Measurements from ENCODE around the gene VTI1A.

GRCh38 chr10:112721080-112721698, 274.2 kb downstream of the VTI1A start:
- TF ChIP-seq CAMTA2 (CRISPR knock-in tag; conservative IDR thresholded peaks at IDR 0.05) (no peak), ZNF780A (CRISPR knock-in tag; IDR thresholded peaks at IDR 0.05) (no peak)
- TF ChIP-seq, protein P1, sequence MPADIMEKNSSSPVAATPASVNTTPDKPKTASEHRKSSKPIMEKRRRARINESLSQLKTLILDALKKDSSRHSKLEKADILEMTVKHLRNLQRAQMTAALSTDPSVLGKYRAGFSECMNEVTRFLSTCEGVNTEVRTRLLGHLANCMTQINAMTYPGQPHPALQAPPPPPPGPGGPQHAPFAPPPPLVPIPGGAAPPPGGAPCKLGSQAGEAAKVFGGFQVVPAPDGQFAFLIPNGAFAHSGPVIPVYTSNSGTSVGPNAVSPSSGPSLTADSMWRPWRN (IDR thresholded peaks at IDR 0.05; ENCODE audit: low read depth) = no peak

All from K562 (cell line).